ENCODE data around the gene EPO. TPM values are rescaled to one million over a fixed set of nuclear protein-coding genes. Genes with fewer than 3 reads are reported as not detected.
A peak's percentile ranks its signal among the peaks of the same experiment; 100 is the strongest.

EPO gene
- total RNA-seq, 1 donor from 2014 or later, result 0.22 TPM

DNA sequence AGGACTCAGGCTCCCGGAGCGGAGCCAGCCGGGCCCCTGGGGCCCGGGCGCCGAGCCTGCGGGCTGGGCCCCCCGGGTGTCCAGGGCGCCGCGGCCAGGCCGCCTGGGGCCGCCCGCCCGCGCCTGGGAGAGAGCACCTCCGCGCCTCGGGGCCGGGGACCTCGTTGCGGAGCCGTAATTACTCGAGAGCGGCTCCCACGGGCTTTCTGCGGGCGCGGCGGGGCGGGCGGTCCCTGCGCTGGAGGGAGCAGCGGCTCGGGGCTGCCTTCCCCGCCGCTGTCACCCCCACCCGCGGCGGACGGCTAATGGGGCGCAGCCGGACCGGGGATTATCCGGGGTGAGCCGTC lies 45.2 kb upstream of the EPO start:
- no peak for DNase-seq (ENCODE audit: extremely low spot score, unreplicated experiment)
- peaks cover 9% of the 10 kb centered on the region for H3K27me3 Mint-ChIP-seq
- peak overlapping the region; percentile 95 for H3K4me3 Mint-ChIP-seq
- no peak overlapping the region for H3K27ac Mint-ChIP-seq
- TF ChIP-seq, protein P1, sequence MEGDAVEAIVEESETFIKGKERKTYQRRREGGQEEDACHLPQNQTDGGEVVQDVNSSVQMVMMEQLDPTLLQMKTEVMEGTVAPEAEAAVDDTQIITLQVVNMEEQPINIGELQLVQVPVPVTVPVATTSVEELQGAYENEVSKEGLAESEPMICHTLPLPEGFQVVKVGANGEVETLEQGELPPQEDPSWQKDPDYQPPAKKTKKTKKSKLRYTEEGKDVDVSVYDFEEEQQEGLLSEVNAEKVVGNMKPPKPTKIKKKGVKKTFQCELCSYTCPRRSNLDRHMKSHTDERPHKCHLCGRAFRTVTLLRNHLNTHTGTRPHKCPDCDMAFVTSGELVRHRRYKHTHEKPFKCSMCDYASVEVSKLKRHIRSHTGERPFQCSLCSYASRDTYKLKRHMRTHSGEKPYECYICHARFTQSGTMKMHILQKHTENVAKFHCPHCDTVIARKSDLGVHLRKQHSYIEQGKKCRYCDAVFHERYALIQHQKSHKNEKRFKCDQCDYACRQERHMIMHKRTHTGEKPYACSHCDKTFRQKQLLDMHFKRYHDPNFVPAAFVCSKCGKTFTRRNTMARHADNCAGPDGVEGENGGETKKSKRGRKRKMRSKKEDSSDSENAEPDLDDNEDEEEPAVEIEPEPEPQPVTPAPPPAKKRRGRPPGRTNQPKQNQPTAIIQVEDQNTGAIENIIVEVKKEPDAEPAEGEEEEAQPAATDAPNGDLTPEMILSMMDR (conservative IDR thresholded peaks at IDR 0.05), result no peak
- peaks cover 7% of the 10 kb centered on the region for H3K4me1 Mint-ChIP-seq (ENCODE audit: unreplicated experiment)
- H3K36me3 Mint-ChIP-seq, result peaks cover 3% of the 10 kb centered on the region
- H3K9me3 Mint-ChIP-seq, result no peaks in the 10 kb centered on the region

DNA sequence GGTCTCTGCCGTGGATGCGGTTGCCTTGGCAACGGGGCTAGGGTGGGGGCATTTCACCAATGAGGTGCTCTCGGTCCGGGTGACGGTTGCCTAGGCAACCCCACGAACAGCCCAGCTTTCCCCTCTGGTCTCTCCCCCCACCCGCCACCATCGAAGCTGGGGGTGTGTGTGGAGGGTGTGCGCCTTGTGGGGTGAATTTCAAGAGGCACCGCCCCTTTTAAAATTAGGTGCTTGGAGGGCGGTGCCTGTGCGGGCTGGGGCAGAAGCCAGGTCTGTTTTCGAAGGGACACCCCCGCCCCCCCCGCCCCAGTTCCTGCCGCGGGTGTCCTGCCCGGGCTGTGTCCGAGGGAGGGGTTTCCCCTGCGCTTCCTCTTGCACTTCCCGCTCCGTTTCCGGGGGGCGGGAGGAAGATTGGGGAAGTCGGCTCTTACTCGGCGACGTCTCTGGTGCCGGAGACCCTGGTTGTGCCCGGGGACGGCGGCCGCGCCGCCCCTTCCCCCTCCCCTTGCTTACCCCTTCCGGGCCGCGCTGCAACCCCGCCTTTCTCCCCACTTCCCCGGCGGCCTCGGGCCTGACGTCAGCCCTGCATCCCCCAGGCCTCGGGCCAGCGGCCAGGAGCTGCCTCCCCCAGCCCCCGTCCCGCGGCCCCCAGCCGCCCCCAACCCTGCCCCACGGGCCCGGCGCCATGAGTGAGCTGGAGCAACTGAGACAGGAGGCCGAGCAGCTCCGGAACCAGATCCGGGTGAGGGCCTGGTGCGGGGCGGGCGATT lies 44.5 kb upstream of the EPO start:
- Mint-ChIP-seq H3K9me3 (no peaks in the 10 kb centered on the region), H3K4me3 (peak overlapping the region; percentile 85), H3K4me1 (ENCODE audit: unreplicated experiment) (peaks cover 10% of the 10 kb centered on the region), H3K27me3 (peaks cover 7% of the 10 kb centered on the region), H3K36me3 (peaks cover 3% of the 10 kb centered on the region), H3K27ac (no peak overlapping the region)
- TF ChIP-seq, protein P1 (conservative IDR thresholded peaks at IDR 0.05), result no peak
- DNase-seq (ENCODE audit: extremely low spot score, unreplicated experiment), result no peak

DNA sequence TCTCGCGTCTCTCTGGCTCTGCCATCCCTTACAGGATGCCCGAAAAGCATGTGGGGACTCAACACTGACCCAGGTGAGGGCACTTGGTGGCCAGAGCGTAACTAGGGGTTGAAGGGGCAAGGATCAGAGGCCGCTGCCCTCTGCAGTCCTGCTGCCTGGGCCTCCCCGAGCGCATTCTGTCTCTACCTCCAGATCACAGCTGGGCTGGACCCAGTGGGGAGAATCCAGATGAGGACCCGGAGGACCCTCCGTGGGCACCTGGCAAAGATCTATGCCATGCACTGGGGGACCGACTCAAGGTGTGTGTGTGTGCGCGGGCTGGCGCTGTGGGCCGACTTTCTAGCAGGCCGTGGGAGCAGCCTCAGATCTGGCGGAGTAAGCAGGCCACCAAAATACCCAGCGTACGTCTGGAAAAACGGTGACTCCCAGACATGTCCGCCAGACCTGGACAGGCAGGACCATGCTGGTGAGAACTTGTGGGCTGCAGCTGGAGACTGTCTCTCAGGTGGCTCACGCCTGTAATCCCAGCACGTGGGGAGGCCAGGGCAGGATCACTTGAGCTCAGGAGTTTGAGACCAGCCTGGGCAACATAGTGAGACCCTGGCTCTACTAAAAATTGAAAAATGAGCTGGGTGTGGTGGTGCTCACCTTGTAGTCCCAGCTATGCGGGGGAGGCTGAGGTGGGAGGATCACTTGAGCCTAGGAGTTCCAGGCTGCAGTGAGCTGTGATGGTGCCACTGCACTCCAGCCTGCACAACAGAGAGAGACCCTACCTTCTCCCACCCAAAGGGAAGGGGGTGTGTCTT lies 43.6 kb upstream of the EPO start:
- Mint-ChIP-seq H3K4me3 (peak overlapping the region; percentile 85), H3K27ac (no peak overlapping the region), H3K9me3 (no peaks in the 10 kb centered on the region), H3K4me1 (ENCODE audit: unreplicated experiment) (peaks cover 10% of the 10 kb centered on the region), H3K36me3 (peaks cover 3% of the 10 kb centered on the region), H3K27me3 (peaks cover 2% of the 10 kb centered on the region)
- no peak for DNase-seq (ENCODE audit: extremely low spot score, unreplicated experiment)
- TF ChIP-seq, protein P1 (conservative IDR thresholded peaks at IDR 0.05), result no peak

DNA sequence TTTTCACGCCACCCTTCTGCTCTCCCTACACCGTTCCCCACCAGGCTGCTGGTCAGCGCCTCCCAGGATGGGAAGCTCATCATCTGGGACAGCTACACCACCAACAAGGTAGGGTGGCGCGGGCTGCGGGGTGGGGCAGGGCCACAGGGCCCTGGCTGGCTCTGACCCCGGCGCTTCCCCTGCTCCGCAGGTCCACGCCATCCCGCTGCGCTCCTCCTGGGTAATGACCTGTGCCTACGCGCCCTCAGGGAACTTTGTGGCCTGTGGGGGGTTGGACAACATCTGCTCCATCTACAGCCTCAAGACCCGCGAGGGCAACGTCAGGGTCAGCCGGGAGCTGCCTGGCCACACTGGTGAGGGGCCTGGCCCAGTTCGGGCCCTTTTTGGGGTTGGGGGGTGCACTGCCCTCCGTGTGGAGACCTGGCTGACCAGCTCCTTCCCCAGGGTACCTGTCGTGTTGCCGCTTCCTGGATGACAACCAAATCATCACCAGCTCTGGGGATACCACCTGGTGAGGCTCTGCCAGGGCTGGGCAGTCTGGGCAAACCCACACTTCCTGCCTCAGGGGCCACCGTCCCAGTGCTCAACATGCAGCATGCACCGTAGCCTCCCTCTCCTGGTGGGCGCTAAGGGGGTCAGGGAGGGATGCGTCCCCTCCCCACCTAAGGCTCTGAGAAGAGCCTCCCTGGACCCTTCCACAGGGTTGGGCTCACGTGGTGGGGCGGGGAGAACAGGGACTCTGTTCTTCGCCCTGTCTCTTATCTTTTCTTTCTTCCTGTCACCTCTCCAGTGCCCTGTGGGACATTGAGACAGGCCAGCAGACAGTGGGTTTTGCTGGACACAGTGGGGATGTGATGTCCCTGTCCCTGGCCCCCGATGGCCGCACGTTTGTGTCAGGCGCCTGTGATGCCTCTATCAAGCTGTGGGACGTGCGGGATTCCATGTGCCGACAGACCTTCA lies 42.7 kb upstream of the EPO start:
- TF ChIP-seq, protein P1 (conservative IDR thresholded peaks at IDR 0.05), result no peak
- peak overlapping the region; percentile 85 for H3K4me3 Mint-ChIP-seq
- no peak for DNase-seq (ENCODE audit: extremely low spot score, unreplicated experiment)
- no peaks in the 10 kb centered on the region for H3K9me3 Mint-ChIP-seq
- H3K36me3 Mint-ChIP-seq, result peaks cover 3% of the 10 kb centered on the region
- peaks cover 10% of the 10 kb centered on the region for H3K4me1 Mint-ChIP-seq (ENCODE audit: unreplicated experiment)
- H3K27me3 Mint-ChIP-seq, result no peaks in the 10 kb centered on the region
- peak overlapping the region; percentile 61 for H3K27ac Mint-ChIP-seq

DNA sequence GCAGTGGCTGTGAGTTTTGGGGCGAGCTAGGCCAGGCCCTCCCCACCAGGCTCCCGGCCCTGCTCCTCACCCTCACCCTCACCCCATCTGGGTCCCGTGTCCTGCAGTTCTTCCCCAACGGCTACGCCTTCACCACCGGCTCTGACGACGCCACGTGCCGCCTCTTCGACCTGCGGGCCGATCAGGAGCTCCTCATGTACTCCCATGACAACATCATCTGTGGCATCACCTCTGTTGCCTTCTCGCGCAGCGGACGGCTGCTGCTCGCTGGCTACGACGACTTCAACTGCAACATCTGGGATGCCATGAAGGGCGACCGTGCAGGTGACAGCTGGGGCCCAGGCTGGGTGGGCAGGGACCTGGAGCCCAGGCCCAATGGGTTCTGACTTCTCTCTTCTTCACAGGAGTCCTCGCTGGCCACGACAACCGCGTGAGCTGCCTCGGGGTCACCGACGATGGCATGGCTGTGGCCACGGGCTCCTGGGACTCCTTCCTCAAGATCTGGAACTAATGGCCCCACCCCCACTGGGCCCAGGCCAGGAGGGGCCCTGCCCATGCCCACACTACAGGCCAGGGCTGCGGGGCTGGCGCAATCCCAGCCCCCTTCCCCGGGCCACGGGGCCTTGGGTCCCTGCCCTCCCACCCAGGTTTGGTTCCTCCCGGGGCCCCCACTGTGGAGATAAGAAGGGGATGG lies 41.8 kb upstream of the EPO start:
- TF ChIP-seq, protein P1 (conservative IDR thresholded peaks at IDR 0.05), result no peak
- Mint-ChIP-seq H3K27ac (peak overlapping the region; percentile 61), H3K9me3 (no peaks in the 10 kb centered on the region), H3K36me3 (peaks cover 3% of the 10 kb centered on the region), H3K4me3 (peak overlapping the region; percentile 67), H3K4me1 (ENCODE audit: unreplicated experiment) (peaks cover 10% of the 10 kb centered on the region), H3K27me3 (no peaks in the 10 kb centered on the region)
- DNase-seq (ENCODE audit: extremely low spot score, unreplicated experiment), result no peak
